SK-N-MC (cell line): ENCODE data around the gene NDUFAB1.

Experiments
- EZH2 ChIP-seq: fragments of 200-600 bp; sonication (generic); IDR thresholded peaks from one replicate; pipeline ENCODE4 v1.6.1; 2017; ENCODE audit warnings: antibody characterized with exemption
- POLR2AphosphoS5 ChIP-seq: IDR thresholded peaks from 2 replicates; pipeline ENCODE4 v1.6.1; 2012; ENCODE audit warnings: mild to moderate bottlenecking, low read depth, low read length, borderline replicate concordance

DNA sequence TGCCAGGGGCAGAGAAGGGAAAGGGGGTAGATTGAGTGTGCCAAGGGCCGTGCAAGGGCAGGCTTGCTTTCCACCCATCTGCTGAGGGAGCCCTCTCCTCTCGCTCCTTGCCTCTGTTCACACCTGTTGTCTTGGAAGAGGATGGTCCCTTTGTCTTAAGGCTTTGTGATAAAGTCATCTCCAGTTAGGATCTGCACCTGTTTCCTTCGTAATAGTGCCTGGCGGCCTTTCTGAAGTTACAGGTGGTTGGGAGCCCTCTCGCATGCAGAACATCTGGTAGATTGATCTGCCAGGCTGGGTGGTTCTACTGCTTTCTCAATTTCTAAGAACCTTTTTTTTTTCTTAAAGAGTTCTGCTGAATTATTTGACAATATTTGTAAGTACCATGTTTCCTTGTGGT is 22.3 kb downstream of the NDUFAB1 start:
- TF ChIP-seq POLR2AphosphoS5 = no peak
- TF ChIP-seq EZH2 = no peak
